Measurements from ENCODE around the gene KLK4. TPM values are rescaled to one million over a fixed set of nuclear protein-coding genes. Genes with fewer than 3 reads are reported as not detected.

The KLK4 gene
- total and polyA plus RNA-seq, 2 of the 4 experiments (the other 2 are of a cell fraction), result not detected

GRCh38 chr19:50882188-50882587 is 29.0 kb downstream of the KLK4 start:
- CTCF ChIA-PET, result no interaction called here
- H3K9me1 ChIP-seq (ENCODE audit: insufficient read depth, low read length), result no peaks in the 10 kb centered on the region
- ATAC-seq (ENCODE audit: low read depth) (no peak), DNase-seq (no peak)
- no peaks in the 10 kb centered on the region; the same call in none of the 2 replicates for H3K27me3 ChIP-seq (ENCODE audit: control insufficient read depth, insufficient read depth, low read length)
- intact Hi-C loops (cut with micrococcal nuclease), result no loop called here
- BruUV-seq (replicated peaks), result no TSS peak
- no peaks in the 10 kb centered on the region for H3K4me1 ChIP-seq (ENCODE audit: control insufficient read depth, insufficient read depth, low read length)
- H4K20me1 ChIP-seq (ENCODE audit: insufficient read depth, low read length), result no peaks in the 10 kb centered on the region
- H3K14ac ChIP-seq (replicated peaks; ENCODE audit: low read depth, low read length), result no peak overlapping the region
- no peak overlapping the region for H2AFZ ChIP-seq (replicated peaks; ENCODE audit: low read length, poor library complexity)
- no peaks in the 10 kb centered on the region for H3K79me1 ChIP-seq (ENCODE audit: low read depth in 1 of 2, low read length in 2 of 2)
- no peak overlapping the region for H3K27ac ChIP-seq (ENCODE audit: insufficient read depth, low read length)
- in situ Hi-C loops (cut with MboI; ENCODE audit: low sequenced_read_pairs), result no loop called here
- no peak overlapping the region for H2BK5ac ChIP-seq (ENCODE audit: low read depth, low read length, poor library complexity, severe bottlenecking)
- TF ChIP-seq, protein P1, sequence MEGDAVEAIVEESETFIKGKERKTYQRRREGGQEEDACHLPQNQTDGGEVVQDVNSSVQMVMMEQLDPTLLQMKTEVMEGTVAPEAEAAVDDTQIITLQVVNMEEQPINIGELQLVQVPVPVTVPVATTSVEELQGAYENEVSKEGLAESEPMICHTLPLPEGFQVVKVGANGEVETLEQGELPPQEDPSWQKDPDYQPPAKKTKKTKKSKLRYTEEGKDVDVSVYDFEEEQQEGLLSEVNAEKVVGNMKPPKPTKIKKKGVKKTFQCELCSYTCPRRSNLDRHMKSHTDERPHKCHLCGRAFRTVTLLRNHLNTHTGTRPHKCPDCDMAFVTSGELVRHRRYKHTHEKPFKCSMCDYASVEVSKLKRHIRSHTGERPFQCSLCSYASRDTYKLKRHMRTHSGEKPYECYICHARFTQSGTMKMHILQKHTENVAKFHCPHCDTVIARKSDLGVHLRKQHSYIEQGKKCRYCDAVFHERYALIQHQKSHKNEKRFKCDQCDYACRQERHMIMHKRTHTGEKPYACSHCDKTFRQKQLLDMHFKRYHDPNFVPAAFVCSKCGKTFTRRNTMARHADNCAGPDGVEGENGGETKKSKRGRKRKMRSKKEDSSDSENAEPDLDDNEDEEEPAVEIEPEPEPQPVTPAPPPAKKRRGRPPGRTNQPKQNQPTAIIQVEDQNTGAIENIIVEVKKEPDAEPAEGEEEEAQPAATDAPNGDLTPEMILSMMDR (conservative IDR thresholded peaks at IDR 0.05; ENCODE audit: low read depth, low read length), result no peak
- no peak for TF ChIP-seq RFX5 (IDR thresholded peaks at IDR 0.05; ENCODE audit: low read depth, low read length)
- TF ChIP-seq MAZ (IDR thresholded peaks at IDR 0.05; ENCODE audit: borderline replicate concordance, low read depth, low read length), result no peak
- no peak for TF ChIP-seq RCOR1 (IDR thresholded peaks at IDR 0.05; ENCODE audit: insufficient replicate concordance, low read length)
- no peak for TF ChIP-seq USF2 (IDR thresholded peaks at IDR 0.05; ENCODE audit: low read depth, low read length)
- no peak for TF ChIP-seq MAFK (IDR thresholded peaks at IDR 0.05; ENCODE audit: low read depth, low read length)
- no peak for TF ChIP-seq SMC3 (IDR thresholded peaks at IDR 0.05; ENCODE audit: low read depth, low read length)
- no peak overlapping the region for H2AK9ac ChIP-seq (replicated peaks; ENCODE audit: low read depth, low read length, poor library complexity)
- no peak overlapping the region for H3K56ac ChIP-seq (ENCODE audit: extremely low read depth, insufficient read depth, low read length)
- H3K9me3 ChIP-seq (ENCODE audit: control insufficient read depth, insufficient read depth, low read length), result no peaks in the 10 kb centered on the region
- H3K4me3 ChIP-seq (ENCODE audit: insufficient read depth, low read depth, low read length), result no peak overlapping the region
- no peak overlapping the region for H4K5ac ChIP-seq (ENCODE audit: low read depth, low read length)
- H3K4ac ChIP-seq (ENCODE audit: low read depth, low read length), result no peak overlapping the region
- no peak overlapping the region for H2BK15ac ChIP-seq (ENCODE audit: low read depth, low read length)
- no peaks in the 10 kb centered on the region for H3K36me3 ChIP-seq (ENCODE audit: control insufficient read depth, insufficient read depth, low read length)
- POLR2A ChIA-PET (ENCODE audit: unreplicated experiment), result no interaction called here
- H2AK5ac ChIP-seq (ENCODE audit: low read depth, low read length), result no peak overlapping the region
- no peak overlapping the region for H3K18ac ChIP-seq (ENCODE audit: low read depth, low read length)
- no peak overlapping the region for H3K9ac ChIP-seq (ENCODE audit: low read depth, low read length)
- no peak overlapping the region for H2BK120ac ChIP-seq (ENCODE audit: low read depth, low read length)
- dilution Hi-C loops (cut with HindIII; ENCODE audit: low sequenced_read_pairs, unreplicated experiment), result no loop called here
- no CpG with 5 or more reads among the region's 3 CpGs for WGBS, 2 experiments (ENCODE audit: extremely low coverage in 2 of 2, insufficient read length in 1 of 2)
- H3K4me2 ChIP-seq (ENCODE audit: low read depth, low read length), result no peak overlapping the region
- H3K23ac ChIP-seq (ENCODE audit: low read depth, low read length), result no peak overlapping the region
- H4K8ac ChIP-seq (ENCODE audit: low read depth in 2 of 2, low read length in 2 of 2), result no peak overlapping the region
- H4K91ac ChIP-seq (ENCODE audit: insufficient read depth, low read depth, low read length), result no peak overlapping the region
- no peak overlapping the region for H2BK20ac ChIP-seq (ENCODE audit: low read depth, low read length)

Data from IMR-90 (cell line).